H1 (cell line): ENCODE measurements around the gene ADAM12.

Source experiments
- CREB1 ChIP-seq: IDR thresholded peaks from 2 replicates; pipeline ENCODE4 v1.6.1; 2012; ENCODE audit warnings: inconsistent platforms
- GTF2F1 ChIP-seq: IDR thresholded peaks from 2 replicates; pipeline ENCODE4 v1.6.1; 2012; ENCODE audit warnings: low read depth, low read length, improper control_type of control experiment, borderline replicate concordance
- POU5F1 ChIP-seq: IDR thresholded peaks from 2 replicates; pipeline ENCODE4 v1.6.1; 2011; ENCODE audit warnings: low read depth, mild to moderate bottlenecking, low read length, moderate library complexity
- TAF1 ChIP-seq: IDR thresholded peaks from 2 replicates; pipeline ENCODE4 v1.6.1; 2011; ENCODE audit warnings: mild to moderate bottlenecking, low read depth, low read length
- TBP ChIP-seq: IDR thresholded peaks from 2 replicates; pipeline ENCODE4 v1.6.1; 2011; ENCODE audit warnings: low read depth, low read length, improper control_type of control experiment
- USF2 ChIP-seq: IDR thresholded peaks from 2 replicates; pipeline ENCODE4 v1.6.1; 2011; ENCODE audit warnings: low read length, improper control_type of control experiment
- TF ChIP-seq, protein P1 (sequence below), 3 experiments: IDR thresholded peaks; 1 replicate in 2 of 3; 2 replicates in 1 of 3; pipeline versions ENCODE4 v1.5.1 to v1.6.1; 2011; ENCODE audit warnings: low read length in 3 of 3, mild to moderate bottlenecking in 3 of 3, inconsistent platforms in 2 of 3, low read depth in 1 of 3, moderate library complexity in 1 of 3; ENCODE audit not compliant: insufficient read depth in 1 of 3; ENCODE audit errors: control extremely low read depth in 1 of 3

- TF ChIP-seq CREB1 (no peak), TAF1 (no peak), POU5F1 (no peak), USF2 (no peak), TBP (no peak), GTF2F1 (no peak)
- TF ChIP-seq, protein P1, sequence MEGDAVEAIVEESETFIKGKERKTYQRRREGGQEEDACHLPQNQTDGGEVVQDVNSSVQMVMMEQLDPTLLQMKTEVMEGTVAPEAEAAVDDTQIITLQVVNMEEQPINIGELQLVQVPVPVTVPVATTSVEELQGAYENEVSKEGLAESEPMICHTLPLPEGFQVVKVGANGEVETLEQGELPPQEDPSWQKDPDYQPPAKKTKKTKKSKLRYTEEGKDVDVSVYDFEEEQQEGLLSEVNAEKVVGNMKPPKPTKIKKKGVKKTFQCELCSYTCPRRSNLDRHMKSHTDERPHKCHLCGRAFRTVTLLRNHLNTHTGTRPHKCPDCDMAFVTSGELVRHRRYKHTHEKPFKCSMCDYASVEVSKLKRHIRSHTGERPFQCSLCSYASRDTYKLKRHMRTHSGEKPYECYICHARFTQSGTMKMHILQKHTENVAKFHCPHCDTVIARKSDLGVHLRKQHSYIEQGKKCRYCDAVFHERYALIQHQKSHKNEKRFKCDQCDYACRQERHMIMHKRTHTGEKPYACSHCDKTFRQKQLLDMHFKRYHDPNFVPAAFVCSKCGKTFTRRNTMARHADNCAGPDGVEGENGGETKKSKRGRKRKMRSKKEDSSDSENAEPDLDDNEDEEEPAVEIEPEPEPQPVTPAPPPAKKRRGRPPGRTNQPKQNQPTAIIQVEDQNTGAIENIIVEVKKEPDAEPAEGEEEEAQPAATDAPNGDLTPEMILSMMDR (IDR thresholded peaks at IDR 0.05; ENCODE audit: control extremely low read depth in 1 of 3, insufficient read depth in 1 of 3, low read depth in 1 of 3, low read length in 3 of 3): no peak
Measured at GRCh38 chr10:126252884-126253610, 135.2 kb downstream of the ADAM12 start.
